SU-DHL-6 (cell line): Measurements from ENCODE around the gene TMEM171.

ENCODE experiments used
- CTCF ChIP-seq: fragments of 200-600 bp; sonication (generic); IDR thresholded peaks from one replicate; pipeline ENCODE4 v1.5.1; 2017; ENCODE audit warnings: antibody characterized with exemption, mild to moderate bottlenecking, low read length, moderate library complexity; ENCODE audit not compliant: insufficient read depth, poor library complexity, severe bottlenecking
- EZH2phosphoT487 ChIP-seq: fragments of 200-600 bp; sonication (generic), shearing (Covaris generic); conservative IDR thresholded peaks from 2 replicates; pipeline ENCODE4 v1.6.1; 2018; ENCODE audit warnings: mild to moderate bottlenecking, antibody characterized with exemption, low read length, moderate library complexity, mixed read lengths

- no peak for TF ChIP-seq CTCF
- no peak for TF ChIP-seq EZH2phosphoT487
These were observed 39.9 kb downstream of the TMEM171 start for GRCh38 chr5:73160239-73160671.
